Loucy (cell line): ENCODE measurements around the gene NUTF2.

ENCODE experiments used
- H2AFZ ChIP-seq: fragments of 200-600 bp; sonication (generic); 2 replicates; pipeline ENCODE4 v1.6.0; 2016; ENCODE audit warnings: antibody characterized with exemption, mild to moderate bottlenecking, low read length, moderate library complexity
- H3F3A ChIP-seq: fragments of 200-600 bp; 2 replicates; pipeline ENCODE4 v1.6.0; 2016; ENCODE audit warnings: antibody characterized with exemption, low read depth, mild to moderate bottlenecking
- H3K27me3 ChIP-seq: fragments of 200-600 bp; sonication (generic); 2 replicates; pipeline ENCODE4 v1.6.1; 2014; ENCODE audit warnings: low read length, mild to moderate bottlenecking; ENCODE audit not compliant: insufficient read depth, poor library complexity, severe bottlenecking
- H3K36me3 ChIP-seq: fragments of 200-600 bp; sonication (generic); 2 replicates; pipeline ENCODE4 v1.6.1; 2016; ENCODE audit warnings: low read length; ENCODE audit not compliant: insufficient read depth
- H3K4me1 ChIP-seq: fragments of 200-600 bp; sonication (generic); 2 replicates; pipeline ENCODE4 v1.5.1; 2014; ENCODE audit warnings: low read length, mild to moderate bottlenecking; ENCODE audit not compliant: insufficient read depth, poor library complexity, severe bottlenecking
- H3K4me2 ChIP-seq: fragments of 200-600 bp; sonication (generic); 2 replicates; pipeline ENCODE4 v1.6.0; 2014; ENCODE audit warnings: antibody characterized with exemption, low read length, low read depth, mild to moderate bottlenecking; ENCODE audit not compliant: poor library complexity, severe bottlenecking
- H3K4me3 ChIP-seq: fragments of 200-600 bp; sonication (generic); 2 replicates; pipeline ENCODE4 v1.5.1; 2014; ENCODE audit warnings: low read length, mild to moderate bottlenecking, mixed read lengths; ENCODE audit not compliant: poor library complexity, severe bottlenecking
- H3K79me2 ChIP-seq: fragments of 200-600 bp; sonication (generic); 2 replicates; pipeline ENCODE4 v1.6.1; 2014; ENCODE audit warnings: low read length; ENCODE audit not compliant: insufficient read depth
- H3K9ac ChIP-seq: fragments of 200-600 bp; sonication (generic); 2 replicates; pipeline ENCODE4 v1.6.0; 2014; ENCODE audit warnings: mild to moderate bottlenecking, low read depth, low read length, moderate library complexity; ENCODE audit not compliant: poor library complexity, severe bottlenecking
- H3K9me2 ChIP-seq: fragments of 200-600 bp; sonication (generic); replicated peaks from 2 replicates; pipeline ENCODE4 v1.6.1; 2016; ENCODE audit warnings: low read depth, low read length, mixed read lengths
- H3K9me3 ChIP-seq: fragments of 200-600 bp; sonication (generic); 2 replicates; pipeline ENCODE4 v1.6.1; 2014; ENCODE audit warnings: mild to moderate bottlenecking, antibody characterized with exemption, low read length, low read depth; ENCODE audit not compliant: insufficient read depth
- H4K20me1 ChIP-seq: fragments of 200-600 bp; sonication (generic); 2 replicates; pipeline ENCODE4 v1.6.0; 2014; ENCODE audit warnings: antibody characterized with exemption, low read length, mild to moderate bottlenecking; ENCODE audit not compliant: insufficient read depth, poor library complexity, severe bottlenecking
- CTCF ChIP-seq: fragments of 200-600 bp; sonication (generic); conservative IDR thresholded peaks from 2 replicates; pipeline ENCODE4 v1.5.1; 2014; ENCODE audit warnings: mild to moderate bottlenecking, antibody characterized with exemption, low read length
- EZH2phosphoT487 ChIP-seq: fragments of 200-600 bp; IDR thresholded peaks from 2 replicates; pipeline ENCODE4 v1.6.1; 2018; ENCODE audit warnings: antibody characterized with exemption, mild to moderate bottlenecking, moderate library complexity, borderline replicate concordance

NUTF2 gene

GRCh38 chr16:67801883-67802282, 44.9 kb upstream of the NUTF2 start:
- H3K4me3 ChIP-seq: peak overlapping the region; percentile 57
- peak overlapping the region; percentile 71 for H3K4me2 ChIP-seq
- peaks cover 7% of the 10 kb centered on the region; the same call in 1 of the 2 replicates for H3K36me3 ChIP-seq
- H3K4me1 ChIP-seq: peaks cover 52% of the 10 kb centered on the region
- H3K9me3 ChIP-seq: no peaks in the 10 kb centered on the region
- no peaks in the 10 kb centered on the region for H3K9me2 ChIP-seq
- H4K20me1 ChIP-seq: peaks cover 43% of the 10 kb centered on the region
- H3F3A ChIP-seq: no peaks in the 10 kb centered on the region
- H2AFZ ChIP-seq: no peak overlapping the region
- no peak for TF ChIP-seq CTCF
- TF ChIP-seq EZH2phosphoT487: no peak
- peak overlapping the region; percentile 27 for H3K9ac ChIP-seq
- peaks cover 85% of the 10 kb centered on the region for H3K79me2 ChIP-seq
- no peaks in the 10 kb centered on the region for H3K27me3 ChIP-seq

DNA sequence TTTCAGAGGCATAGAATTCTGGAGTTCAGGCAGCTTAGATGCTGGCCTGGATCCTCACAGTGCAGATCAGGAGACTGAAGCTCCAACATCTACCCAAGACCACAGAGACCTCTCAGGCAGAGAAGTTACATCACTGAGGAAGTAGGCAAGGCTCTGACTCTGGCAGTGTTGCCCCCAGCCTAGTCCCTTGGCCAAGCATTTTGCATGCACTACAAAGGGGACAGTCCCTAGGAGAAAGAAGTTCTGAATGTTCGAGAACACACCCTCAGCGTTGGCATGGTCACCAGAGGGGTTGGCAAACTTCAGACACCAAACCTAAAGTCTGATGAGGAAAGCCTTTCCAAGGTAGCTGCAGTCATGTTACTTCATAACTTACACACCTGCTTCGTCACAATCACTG, 42.8 kb upstream of the NUTF2 start:
- Histone ChIP-seq H3K9me3 (no peaks in the 10 kb centered on the region), H3K36me3 (no peaks in the 10 kb centered on the region), H3K79me2 (peaks cover 70% of the 10 kb centered on the region), H3K4me1 (peaks cover 57% of the 10 kb centered on the region), H3K27me3 (no peaks in the 10 kb centered on the region), H3K4me2 (peak overlapping the region; percentile 98), H3F3A (no peaks in the 10 kb centered on the region), H2AFZ (no peak overlapping the region), H3K9me2 (no peaks in the 10 kb centered on the region), H3K4me3 (peak overlapping the region; percentile 93), H3K9ac (peak overlapping the region; percentile 85), H4K20me1 (peaks cover 41% of the 10 kb centered on the region)
- TF ChIP-seq CTCF (no peak), EZH2phosphoT487 (no peak)

- Histone ChIP-seq H3K9me2 (no peaks in the 10 kb centered on the region), H2AFZ (no peak overlapping the region), H3K9ac (peak overlapping the region; percentile 85), H3K36me3 (no peaks in the 10 kb centered on the region), H3K4me2 (peak overlapping the region; percentile 98), H4K20me1 (peaks cover 41% of the 10 kb centered on the region), H3K4me3 (peak overlapping the region; percentile 93), H3F3A (no peaks in the 10 kb centered on the region), H3K27me3 (no peaks in the 10 kb centered on the region), H3K9me3 (no peaks in the 10 kb centered on the region), H3K4me1 (peaks cover 57% of the 10 kb centered on the region), H3K79me2 (peaks cover 62% of the 10 kb centered on the region)
- TF ChIP-seq EZH2phosphoT487 (no peak), CTCF (no peak)
Measured at GRCh38 chr16:67804853-67805542, 41.7 kb upstream of the NUTF2 start.
